ENCODE data around the gene YJEFN3. TPM values are rescaled to one million over a fixed set of nuclear protein-coding genes. Genes with fewer than 3 reads are reported as not detected.

YJEFN3 gene
- total RNA-seq, 2 experiments from 2014 or later: 6.9 to 8.2 TPM

- no peaks in the 10 kb centered on the region for H3K36me3 Mint-ChIP-seq
- H3K4me3 Mint-ChIP-seq: peak overlapping the region; percentile 39
- intact Hi-C loops (cut with micrococcal nuclease): no loop called here
- peaks cover 5% of the 10 kb centered on the region for H3K27me3 Mint-ChIP-seq
- H3K9me3 Mint-ChIP-seq: no peaks in the 10 kb centered on the region
- POLR2A ChIA-PET: no interaction called here
- peak overlapping the region; percentile 19 for H3K27ac Mint-ChIP-seq
- H3K4me1 Mint-ChIP-seq (ENCODE audit: low read depth): peaks cover 31% of the 10 kb centered on the region
- CTCF ChIA-PET: no interaction called here
- DNase-seq: peak; percentile 32
Measured at GRCh38 chr19:19537075-19538048, 8.7 kb downstream of the YJEFN3 start.

DNA sequence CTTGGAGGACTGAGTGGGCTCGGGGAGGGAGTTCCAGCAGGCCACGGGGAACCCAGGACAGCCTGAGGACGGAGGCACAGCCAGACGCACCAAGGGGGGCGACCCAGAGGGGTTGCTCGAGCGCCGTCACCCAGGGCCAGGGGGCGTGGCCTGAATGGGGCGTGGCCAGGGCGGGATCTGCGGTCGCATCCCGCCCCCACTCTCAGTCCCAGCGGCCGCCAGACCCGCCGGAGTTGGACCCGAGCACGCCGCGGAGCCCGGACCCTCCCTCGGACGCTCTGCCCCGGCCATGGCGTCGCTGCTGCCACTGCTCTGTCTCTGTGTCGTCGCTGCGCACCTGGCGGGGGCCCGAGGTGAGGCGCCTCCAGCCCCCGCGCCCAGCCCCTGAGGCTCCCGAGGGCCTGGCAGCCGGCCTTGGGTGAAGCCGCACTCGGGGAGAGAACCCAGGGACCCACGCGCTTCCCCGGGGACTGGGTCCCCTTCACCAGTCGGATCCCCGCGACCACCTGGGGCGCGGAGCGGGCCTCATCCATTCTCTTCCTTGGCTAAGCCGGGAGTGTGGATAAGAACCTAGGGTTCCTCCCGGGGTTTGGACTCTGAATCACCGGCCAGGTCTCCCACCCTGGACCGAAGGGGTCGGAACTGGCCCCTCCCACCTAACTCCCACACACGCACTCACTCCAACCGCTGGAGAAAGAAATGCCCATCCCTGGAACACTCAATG lies 9.5 kb downstream of the YJEFN3 start, which contains the start of gene CILP2:
TSS of gene CILP2 (plus strand) at position 205 of the 724 bp plus-strand sequence. CDS start at position 290, 85 bp downstream.
- DNase-seq: peak; percentile 51
- no peaks in the 10 kb centered on the region for H3K9me3 Mint-ChIP-seq
- H3K27me3 Mint-ChIP-seq: peaks cover 5% of the 10 kb centered on the region
- H3K27ac Mint-ChIP-seq: peak within 1 kb of the TSS; percentile 19
- H3K36me3 Mint-ChIP-seq: no peaks in the 10 kb centered on the region
- intact Hi-C loops (cut with micrococcal nuclease): no loop called here
- ChIA-PET POLR2A (no interaction called here), CTCF (interaction anchor here (1.2 to 3.3 kb wide), 2 partner anchors 15 to 106 kb away, joined by 6 to 35 read pairs; partner anchors contain the start of gene GMIP)
- peak within 1 kb of the TSS; percentile 39 for H3K4me3 Mint-ChIP-seq
- peaks cover 26% of the 10 kb centered on the region for H3K4me1 Mint-ChIP-seq (ENCODE audit: low read depth)

DNA sequence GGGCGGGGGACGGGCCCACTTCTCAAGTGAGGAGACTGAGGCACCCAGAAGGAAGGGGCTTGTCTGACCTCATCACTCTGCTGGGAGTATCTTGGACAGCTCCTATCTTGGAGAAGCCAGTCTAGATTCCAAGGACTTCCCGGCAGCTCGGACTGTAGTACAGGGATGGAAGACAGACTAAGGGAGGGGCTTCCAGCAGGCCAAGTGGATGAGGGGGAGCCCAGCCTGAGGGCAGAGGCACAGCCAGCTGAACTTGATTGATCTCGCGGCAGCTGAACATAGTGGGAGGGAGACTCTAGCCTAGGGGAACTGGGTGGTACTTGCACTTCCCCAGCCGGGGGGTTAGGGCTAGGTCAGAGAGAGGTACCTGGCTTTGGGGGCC lies 10.1 kb downstream of the YJEFN3 start:
- no peaks in the 10 kb centered on the region for H3K36me3 Mint-ChIP-seq
- H3K4me3 Mint-ChIP-seq: no peak overlapping the region
- peaks cover 26% of the 10 kb centered on the region for H3K4me1 Mint-ChIP-seq (ENCODE audit: low read depth)
- ChIA-PET CTCF (interaction anchor here (1.2 to 3.3 kb wide), 2 partner anchors 15 to 105 kb away, joined by 6 to 35 read pairs; partner anchors contain the start of gene GMIP), POLR2A (interaction anchor here (0.7 kb wide), 1 partner anchor 30 kb away, joined by 6 read pairs; no protein-coding TSS in a partner anchor)
- intact Hi-C loops (cut with micrococcal nuclease): no loop called here
- H3K9me3 Mint-ChIP-seq: no peaks in the 10 kb centered on the region
- no peak for DNase-seq
- no peak overlapping the region for H3K27ac Mint-ChIP-seq
- peaks cover 5% of the 10 kb centered on the region for H3K27me3 Mint-ChIP-seq

DNA sequence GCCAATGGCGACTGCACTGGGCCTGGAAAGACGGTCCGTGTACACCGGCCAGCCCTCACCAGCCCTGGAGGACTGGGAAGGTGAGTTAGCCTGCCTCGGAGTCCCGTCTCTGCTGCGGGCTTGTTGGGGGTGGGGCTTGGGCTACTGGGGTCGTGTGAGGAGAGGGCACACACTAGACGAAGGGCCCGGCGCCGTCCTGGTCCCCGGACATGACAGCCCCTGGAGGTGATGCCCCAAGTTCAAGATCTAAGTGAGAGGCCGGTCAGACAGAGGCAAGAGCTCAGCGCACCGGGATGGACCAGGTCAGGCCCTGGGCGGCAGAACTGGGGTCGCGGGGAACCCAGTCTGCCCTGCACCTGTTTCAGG lies 11.0 kb downstream of the YJEFN3 start:
- intact Hi-C loops (cut with micrococcal nuclease): loop anchor here (2.0 kb wide), 1 partner anchor 79 kb away; the partner anchor contains the start of gene PBX4
- POLR2A ChIA-PET: no interaction called here
- no peak overlapping the region for H3K4me3 Mint-ChIP-seq

DNA sequence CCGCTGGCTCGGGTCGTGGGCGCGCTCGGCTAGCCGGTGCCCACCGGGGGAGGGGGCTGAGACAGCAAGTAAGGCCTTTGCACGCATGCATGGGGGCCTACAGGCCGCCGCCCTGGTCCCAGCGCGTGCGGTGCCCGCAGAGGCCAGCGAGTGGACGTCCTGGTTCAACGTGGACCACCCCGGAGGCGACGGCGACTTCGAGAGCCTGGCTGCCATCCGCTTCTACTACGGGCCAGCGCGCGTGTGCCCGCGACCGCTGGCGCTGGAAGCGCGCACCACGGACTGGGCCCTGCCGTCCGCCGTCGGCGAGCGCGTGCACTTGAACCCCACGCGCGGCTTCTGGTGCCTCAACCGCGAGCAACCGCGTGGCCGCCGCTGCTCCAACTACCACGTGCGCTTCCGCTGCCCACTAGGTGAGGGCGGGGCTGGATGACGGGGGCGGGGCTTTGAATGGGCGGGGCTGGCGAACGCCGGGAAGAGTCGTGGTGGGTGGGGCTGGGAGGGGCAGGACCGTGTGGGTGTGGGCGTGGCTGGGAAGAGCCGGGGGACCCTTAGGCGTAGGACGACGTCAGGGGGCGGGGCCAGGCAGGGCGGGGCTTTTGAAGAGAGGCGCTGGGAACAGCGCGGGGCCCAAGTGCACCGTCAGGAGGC lies 11.5 kb downstream of the YJEFN3 start:
- peaks cover 26% of the 10 kb centered on the region for H3K4me1 Mint-ChIP-seq (ENCODE audit: low read depth)
- ChIA-PET POLR2A (interaction anchor here (0.6 kb wide), 1 partner anchor 62 kb away, joined by 3 read pairs; no protein-coding TSS in a partner anchor), CTCF (interaction anchor here (1.6 to 3.3 kb wide), 2 partner anchors 8 to 13 kb away, joined by 9 to 35 read pairs; no protein-coding TSS in a partner anchor)
- peak; percentile 87 for DNase-seq
- no peaks in the 10 kb centered on the region for H3K36me3 Mint-ChIP-seq
- H3K4me3 Mint-ChIP-seq: peak overlapping the region; percentile 70
- H3K9me3 Mint-ChIP-seq: no peaks in the 10 kb centered on the region
- no peak overlapping the region for H3K27ac Mint-ChIP-seq
- intact Hi-C loops (cut with micrococcal nuclease): loop anchor here (2.0 kb wide), 1 partner anchor 79 kb away; the partner anchor contains the start of gene PBX4
- H3K27me3 Mint-ChIP-seq: peaks cover 5% of the 10 kb centered on the region

More for the DNA sequence above, 11.0 kb downstream of the YJEFN3 start:
- H3K4me1 Mint-ChIP-seq (ENCODE audit: low read depth): peaks cover 26% of the 10 kb centered on the region
- no peak overlapping the region for H3K27ac Mint-ChIP-seq
- peaks cover 5% of the 10 kb centered on the region for H3K27me3 Mint-ChIP-seq
- CTCF ChIA-PET: interaction anchor here (1.2 to 3.3 kb wide), 2 partner anchors 14 to 104 kb away, joined by 6 to 35 read pairs; partner anchors contain the start of gene GMIP
- H3K36me3 Mint-ChIP-seq: no peaks in the 10 kb centered on the region
- no peak for DNase-seq
- H3K9me3 Mint-ChIP-seq: no peaks in the 10 kb centered on the region

GRCh38 chr19:19540715-19541515 lies 12.2 kb downstream of the YJEFN3 start:
- H3K27ac Mint-ChIP-seq: no peak overlapping the region
- intact Hi-C loops (cut with micrococcal nuclease): loop anchor here (2.0 kb wide), 1 partner anchor 78 kb away; the partner anchor contains the start of gene PBX4
- POLR2A ChIA-PET: interaction anchor here (0.6 kb wide), 1 partner anchor 61 kb away, joined by 3 read pairs; no protein-coding TSS in a partner anchor
- CTCF ChIA-PET: interaction anchor here (0.6 to 3.3 kb wide), 3 partner anchors 9 to 103 kb away, joined by 3 to 35 read pairs (median 9); partner anchors contain the start of gene GMIP
- H3K4me1 Mint-ChIP-seq (ENCODE audit: low read depth): peaks cover 26% of the 10 kb centered on the region
- no peaks in the 10 kb centered on the region for H3K9me3 Mint-ChIP-seq
- DNase-seq: peak; percentile 91
- peaks cover 5% of the 10 kb centered on the region for H3K27me3 Mint-ChIP-seq
- H3K36me3 Mint-ChIP-seq: no peaks in the 10 kb centered on the region
- H3K4me3 Mint-ChIP-seq: peak overlapping the region; percentile 70

DNA sequence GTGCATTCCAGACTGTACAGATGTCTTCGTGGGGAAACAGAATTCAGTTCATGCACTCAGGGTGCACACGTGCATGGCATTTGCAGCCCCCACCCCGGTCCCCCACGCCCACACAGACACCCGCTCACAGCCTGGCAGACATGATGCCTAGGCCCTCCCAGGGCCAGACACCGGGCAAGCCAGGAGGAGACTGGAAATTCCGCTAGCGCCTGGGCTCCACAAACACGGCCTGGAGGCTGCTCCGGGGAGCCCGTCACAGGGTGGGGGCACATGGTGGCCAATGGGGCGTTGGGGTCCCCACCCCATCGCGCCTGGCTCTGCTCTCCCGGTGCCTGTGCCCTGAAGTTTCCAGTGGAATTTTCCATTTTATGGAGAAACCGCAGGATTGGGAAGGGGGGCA lies 12.9 kb downstream of the YJEFN3 start:
- H3K27ac Mint-ChIP-seq: no peak overlapping the region
- CTCF ChIA-PET: interaction anchor here (0.6 to 3.3 kb wide), 3 partner anchors 9 to 102 kb away, joined by 3 to 35 read pairs (median 9); partner anchors contain the start of gene GMIP

GRCh38 chr19:19542507-19542906 lies 13.8 kb downstream of the YJEFN3 start:
- intact Hi-C loops (cut with micrococcal nuclease): no loop called here
- H3K4me3 Mint-ChIP-seq: no peak overlapping the region
- H3K27me3 Mint-ChIP-seq: peaks cover 5% of the 10 kb centered on the region
- CTCF ChIA-PET: no interaction called here
- no peaks in the 10 kb centered on the region for H3K9me3 Mint-ChIP-seq
- POLR2A ChIA-PET: no interaction called here
- no peak for DNase-seq
- no peak overlapping the region for H3K27ac Mint-ChIP-seq
- H3K36me3 Mint-ChIP-seq: no peaks in the 10 kb centered on the region
- H3K4me1 Mint-ChIP-seq (ENCODE audit: low read depth): peaks cover 23% of the 10 kb centered on the region

More for the DNA sequence above, 12.9 kb downstream of the YJEFN3 start:
- no peak overlapping the region for H3K4me3 Mint-ChIP-seq
- no peaks in the 10 kb centered on the region for H3K9me3 Mint-ChIP-seq
- H3K36me3 Mint-ChIP-seq: no peaks in the 10 kb centered on the region
- peaks cover 26% of the 10 kb centered on the region for H3K4me1 Mint-ChIP-seq (ENCODE audit: low read depth)
- intact Hi-C loops (cut with micrococcal nuclease): loop anchor here (2.0 kb wide), 1 partner anchor 77 kb away; the partner anchor contains the start of gene PBX4
- peaks cover 5% of the 10 kb centered on the region for H3K27me3 Mint-ChIP-seq
- POLR2A ChIA-PET: no interaction called here
- DNase-seq: no peak

DNA sequence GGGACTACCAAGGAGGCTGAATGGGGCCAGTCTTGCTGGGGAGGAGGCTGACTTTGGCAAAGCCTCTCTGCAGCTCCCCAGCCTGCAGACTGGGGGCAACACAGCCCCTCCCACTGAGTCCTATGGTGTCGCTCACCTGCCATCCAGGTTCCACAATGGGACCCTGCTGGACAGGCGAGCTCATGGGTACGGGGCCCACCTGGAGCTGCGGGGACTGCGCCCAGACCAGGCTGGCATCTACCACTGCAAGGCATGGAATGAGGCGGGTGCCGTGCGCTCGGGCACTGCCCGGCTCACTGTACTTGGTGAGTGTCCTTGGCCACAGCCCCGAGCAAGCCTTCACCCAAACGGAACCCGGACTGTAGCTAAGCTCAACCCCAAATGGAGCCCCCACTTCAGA lies 14.4 kb downstream of the YJEFN3 start:
- Mint-ChIP-seq H3K27ac (no peak overlapping the region), H3K4me1 (ENCODE audit: low read depth) (peaks cover 21% of the 10 kb centered on the region), H3K36me3 (no peaks in the 10 kb centered on the region), H3K4me3 (no peak overlapping the region), H3K27me3 (peaks cover 5% of the 10 kb centered on the region), H3K9me3 (no peaks in the 10 kb centered on the region)
- CTCF ChIA-PET: interaction anchor here (0.8 to 2.0 kb wide), 2 partner anchors 11 to 12 kb away, joined by 3 to 9 read pairs; no protein-coding TSS in a partner anchor
- intact Hi-C loops (cut with micrococcal nuclease): no loop called here
- DNase-seq: no peak
- POLR2A ChIA-PET: no interaction called here

- H3K4me1 Mint-ChIP-seq (ENCODE audit: low read depth): peaks cover 18% of the 10 kb centered on the region
- no peaks in the 10 kb centered on the region for H3K9me3 Mint-ChIP-seq
- H3K27ac Mint-ChIP-seq: no peak overlapping the region
- no peak overlapping the region for H3K4me3 Mint-ChIP-seq
- POLR2A ChIA-PET: no interaction called here
- intact Hi-C loops (cut with micrococcal nuclease): no loop called here
- no peak for DNase-seq
- peaks cover 4% of the 10 kb centered on the region for H3K27me3 Mint-ChIP-seq
- H3K36me3 Mint-ChIP-seq: no peaks in the 10 kb centered on the region
- CTCF ChIA-PET: interaction anchor here (0.8 to 2.0 kb wide), 2 partner anchors 11 to 12 kb away, joined by 3 to 9 read pairs; no protein-coding TSS in a partner anchor
Measured at GRCh38 chr19:19543640-19544039, 14.9 kb downstream of the YJEFN3 start.

Data from activated CD4-positive, alpha-beta memory T cell treated with anti-CD3 and anti-CD28 coated beads for 36 hours (primary cell).